Loucy (cell line): ENCODE measurements around the gene ROBO1.

Source experiments
- H2AFZ ChIP-seq: fragments of 200-600 bp; sonication (generic); 2 replicates; pipeline ENCODE4 v1.6.0; 2016; ENCODE audit warnings: antibody characterized with exemption, mild to moderate bottlenecking, low read length, moderate library complexity
- H3F3A ChIP-seq: fragments of 200-600 bp; 2 replicates; pipeline ENCODE4 v1.6.0; 2016; ENCODE audit warnings: antibody characterized with exemption, low read depth, mild to moderate bottlenecking
- H3K27me3 ChIP-seq: fragments of 200-600 bp; sonication (generic); 2 replicates; pipeline ENCODE4 v1.6.1; 2014; ENCODE audit warnings: low read length, mild to moderate bottlenecking; ENCODE audit not compliant: insufficient read depth, poor library complexity, severe bottlenecking
- H3K36me3 ChIP-seq: fragments of 200-600 bp; sonication (generic); 2 replicates; pipeline ENCODE4 v1.6.1; 2016; ENCODE audit warnings: low read length; ENCODE audit not compliant: insufficient read depth
- H3K4me1 ChIP-seq: fragments of 200-600 bp; sonication (generic); 2 replicates; pipeline ENCODE4 v1.5.1; 2014; ENCODE audit warnings: low read length, mild to moderate bottlenecking; ENCODE audit not compliant: insufficient read depth, poor library complexity, severe bottlenecking
- H3K4me2 ChIP-seq: fragments of 200-600 bp; sonication (generic); 2 replicates; pipeline ENCODE4 v1.6.0; 2014; ENCODE audit warnings: antibody characterized with exemption, low read length, low read depth, mild to moderate bottlenecking; ENCODE audit not compliant: poor library complexity, severe bottlenecking
- H3K4me3 ChIP-seq: fragments of 200-600 bp; sonication (generic); 2 replicates; pipeline ENCODE4 v1.5.1; 2014; ENCODE audit warnings: low read length, mild to moderate bottlenecking, mixed read lengths; ENCODE audit not compliant: poor library complexity, severe bottlenecking
- H3K79me2 ChIP-seq: fragments of 200-600 bp; sonication (generic); 2 replicates; pipeline ENCODE4 v1.6.1; 2014; ENCODE audit warnings: low read length; ENCODE audit not compliant: insufficient read depth
- H3K9ac ChIP-seq: fragments of 200-600 bp; sonication (generic); 2 replicates; pipeline ENCODE4 v1.6.0; 2014; ENCODE audit warnings: mild to moderate bottlenecking, low read depth, low read length, moderate library complexity; ENCODE audit not compliant: poor library complexity, severe bottlenecking
- H3K9me2 ChIP-seq: fragments of 200-600 bp; sonication (generic); replicated peaks from 2 replicates; pipeline ENCODE4 v1.6.1; 2016; ENCODE audit warnings: low read depth, low read length, mixed read lengths
- H3K9me3 ChIP-seq: fragments of 200-600 bp; sonication (generic); 2 replicates; pipeline ENCODE4 v1.6.1; 2014; ENCODE audit warnings: mild to moderate bottlenecking, antibody characterized with exemption, low read length, low read depth; ENCODE audit not compliant: insufficient read depth
- H4K20me1 ChIP-seq: fragments of 200-600 bp; sonication (generic); 2 replicates; pipeline ENCODE4 v1.6.0; 2014; ENCODE audit warnings: antibody characterized with exemption, low read length, mild to moderate bottlenecking; ENCODE audit not compliant: insufficient read depth, poor library complexity, severe bottlenecking
- CTCF ChIP-seq: fragments of 200-600 bp; sonication (generic); conservative IDR thresholded peaks from 2 replicates; pipeline ENCODE4 v1.5.1; 2014; ENCODE audit warnings: mild to moderate bottlenecking, antibody characterized with exemption, low read length
- EZH2phosphoT487 ChIP-seq: fragments of 200-600 bp; IDR thresholded peaks from 2 replicates; pipeline ENCODE4 v1.6.1; 2018; ENCODE audit warnings: antibody characterized with exemption, mild to moderate bottlenecking, moderate library complexity, borderline replicate concordance

The ROBO1 gene

GRCh38 chr3:79268422-79268821, 499.4 kb downstream of the ROBO1 start:
- H3F3A ChIP-seq, result no peaks in the 10 kb centered on the region
- no peaks in the 10 kb centered on the region for H4K20me1 ChIP-seq
- no peaks in the 10 kb centered on the region for H3K9me2 ChIP-seq
- TF ChIP-seq CTCF (no peak), EZH2phosphoT487 (no peak)
- H3K9ac ChIP-seq, result no peak overlapping the region
- H3K4me1 ChIP-seq, result no peaks in the 10 kb centered on the region
- no peak overlapping the region for H3K4me2 ChIP-seq
- no peak overlapping the region for H2AFZ ChIP-seq
- H3K9me3 ChIP-seq, result no peaks in the 10 kb centered on the region
- no peak overlapping the region for H3K4me3 ChIP-seq
- no peaks in the 10 kb centered on the region for H3K27me3 ChIP-seq
- H3K79me2 ChIP-seq, result no peaks in the 10 kb centered on the region
- H3K36me3 ChIP-seq, result no peaks in the 10 kb centered on the region

GRCh38 chr3:79264892-79265291, 502.9 kb downstream of the ROBO1 start:
- H3K79me2 ChIP-seq, result no peaks in the 10 kb centered on the region
- no peaks in the 10 kb centered on the region for H3F3A ChIP-seq
- H3K4me2 ChIP-seq, result no peak overlapping the region
- no peaks in the 10 kb centered on the region for H3K36me3 ChIP-seq
- H3K9me2 ChIP-seq, result no peaks in the 10 kb centered on the region
- no peaks in the 10 kb centered on the region for H3K27me3 ChIP-seq
- H3K4me1 ChIP-seq, result no peaks in the 10 kb centered on the region
- TF ChIP-seq EZH2phosphoT487, result no peak
- no peak for TF ChIP-seq CTCF
- no peak overlapping the region for H3K4me3 ChIP-seq
- no peaks in the 10 kb centered on the region for H3K9me3 ChIP-seq
- H2AFZ ChIP-seq, result no peak overlapping the region
- H3K9ac ChIP-seq, result no peak overlapping the region
- no peaks in the 10 kb centered on the region for H4K20me1 ChIP-seq

GRCh38 chr3:79263423-79263822, 504.4 kb downstream of the ROBO1 start:
- Histone ChIP-seq H3K4me3 (no peak overlapping the region), H3K27me3 (no peaks in the 10 kb centered on the region), H3K36me3 (no peaks in the 10 kb centered on the region), H3K9ac (no peak overlapping the region), H4K20me1 (no peaks in the 10 kb centered on the region), H3K79me2 (no peaks in the 10 kb centered on the region), H3K4me1 (no peaks in the 10 kb centered on the region), H3K4me2 (no peak overlapping the region), H3F3A (no peaks in the 10 kb centered on the region), H2AFZ (no peak overlapping the region), H3K9me2 (no peaks in the 10 kb centered on the region), H3K9me3 (no peaks in the 10 kb centered on the region)
- TF ChIP-seq CTCF (no peak), EZH2phosphoT487 (no peak)
